Measurements from ENCODE around the gene NDUFS8.
A peak's percentile ranks its signal among the peaks of the same experiment; 100 is the strongest.

NDUFS8 gene

GRCh38 chr11:68038226-68038717 is 7.8 kb downstream of the NDUFS8 start:
- no peak for DNase-seq

DNA sequence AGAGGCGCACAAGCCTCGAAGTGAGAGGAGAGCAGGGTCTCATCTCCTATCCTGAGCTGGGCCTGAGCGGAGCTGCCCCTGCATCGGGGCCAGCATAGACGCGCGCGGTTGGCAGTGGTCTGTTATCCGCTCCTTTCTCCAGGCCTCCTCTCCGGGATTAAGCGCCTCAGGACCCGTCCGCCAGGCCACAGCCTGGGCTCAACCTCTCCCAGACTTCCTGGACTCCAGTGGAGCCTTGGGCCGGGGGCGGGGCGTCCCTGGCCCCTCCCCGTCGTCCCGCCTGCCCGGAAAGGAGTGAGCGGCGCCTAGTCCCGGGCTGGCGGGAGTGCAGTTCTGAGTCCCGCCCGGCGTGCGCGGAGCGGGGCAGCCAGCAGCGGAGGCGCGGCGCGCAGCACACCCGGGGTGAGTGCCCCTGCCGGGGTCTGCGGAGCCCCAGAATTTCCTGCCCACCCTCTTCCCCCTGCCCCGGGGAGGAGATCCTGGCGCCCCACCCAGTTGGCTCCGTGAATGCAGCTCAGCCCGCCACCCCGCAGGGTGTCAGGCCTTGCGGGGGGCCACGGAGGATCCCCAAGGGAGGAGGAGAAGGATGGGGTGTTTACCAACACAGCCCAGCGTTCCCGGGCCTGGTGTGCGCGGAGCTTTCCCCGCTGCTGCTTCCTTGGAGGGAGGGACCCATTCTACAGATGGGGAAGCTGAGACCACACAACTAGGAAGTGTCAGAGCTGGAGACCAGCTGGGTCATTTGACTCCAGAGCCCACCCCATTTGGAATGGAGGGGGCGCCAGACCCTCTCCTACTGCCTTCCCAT is 8.4 kb downstream of the NDUFS8 start, which contains the start of gene TCIRG1:
Gene TCIRG1 (plus strand): TSS at position 308 of the 808 bp plus-strand sequence. CDS start 2,247 bp downstream, outside the sequence.
- DNase-seq = peak; percentile 35

GRCh38 chr11:68039526-68040086 is 9.1 kb downstream of the NDUFS8 start:
- no peak for DNase-seq

DNA sequence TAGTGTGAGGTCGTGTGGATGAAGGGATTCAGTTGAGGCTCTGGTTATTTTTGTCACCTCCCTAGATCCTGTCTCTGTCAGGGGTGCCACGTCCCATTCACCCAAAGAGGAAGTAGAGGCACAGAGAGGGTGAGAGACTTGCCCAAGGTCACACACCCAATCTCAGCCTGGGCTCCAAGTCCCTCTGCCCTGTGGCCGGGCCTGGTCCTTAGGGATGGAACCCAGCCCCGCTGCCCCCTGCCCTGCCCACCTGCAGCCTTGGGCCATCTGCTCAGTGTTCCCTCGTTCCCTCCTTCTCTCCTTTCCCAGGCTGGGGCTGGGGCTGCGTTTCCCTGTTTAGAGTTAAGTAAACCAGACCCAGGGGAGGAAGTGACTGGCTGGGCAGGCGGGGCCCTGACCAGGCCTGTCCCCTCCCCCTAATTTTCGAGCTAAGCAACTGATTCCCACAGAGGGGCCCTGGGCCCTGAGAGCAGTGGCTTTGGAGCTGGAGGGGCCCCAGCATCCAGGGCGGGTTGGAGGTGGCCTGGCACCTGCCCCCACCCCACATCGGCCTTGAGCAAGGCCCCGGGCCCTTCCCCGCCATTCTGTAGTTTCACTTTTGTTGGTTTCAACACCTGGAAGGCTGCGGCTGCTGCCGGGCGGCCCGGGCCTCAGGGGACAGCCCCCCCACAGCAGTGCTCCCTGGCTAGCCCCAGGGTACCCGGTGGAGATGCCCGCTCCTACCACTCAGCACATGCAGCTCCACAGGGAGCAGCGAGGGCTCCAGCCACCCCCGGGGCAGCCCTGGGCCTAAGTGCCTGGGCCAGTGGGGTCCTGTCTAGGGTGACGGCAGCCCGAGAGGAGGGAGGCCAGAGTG is 9.8 kb downstream of the NDUFS8 start:
- DNase-seq = no peak

GRCh38 chr11:68040957-68041591 is 10.6 kb downstream of the NDUFS8 start:
- no peak for DNase-seq

- DNase-seq = no peak
Observed at GRCh38 chr11:68041617-68042218, 11.2 kb downstream of the NDUFS8 start.

GRCh38 chr11:68042219-68043028 is 11.9 kb downstream of the NDUFS8 start:
- DNase-seq = no peak

GRCh38 chr11:68043029-68043348 is 12.5 kb downstream of the NDUFS8 start:
- DNase-seq = no peak

- DNase-seq = no peak
Observed at GRCh38 chr11:68043349-68044144, 13.1 kb downstream of the NDUFS8 start.

DNA sequence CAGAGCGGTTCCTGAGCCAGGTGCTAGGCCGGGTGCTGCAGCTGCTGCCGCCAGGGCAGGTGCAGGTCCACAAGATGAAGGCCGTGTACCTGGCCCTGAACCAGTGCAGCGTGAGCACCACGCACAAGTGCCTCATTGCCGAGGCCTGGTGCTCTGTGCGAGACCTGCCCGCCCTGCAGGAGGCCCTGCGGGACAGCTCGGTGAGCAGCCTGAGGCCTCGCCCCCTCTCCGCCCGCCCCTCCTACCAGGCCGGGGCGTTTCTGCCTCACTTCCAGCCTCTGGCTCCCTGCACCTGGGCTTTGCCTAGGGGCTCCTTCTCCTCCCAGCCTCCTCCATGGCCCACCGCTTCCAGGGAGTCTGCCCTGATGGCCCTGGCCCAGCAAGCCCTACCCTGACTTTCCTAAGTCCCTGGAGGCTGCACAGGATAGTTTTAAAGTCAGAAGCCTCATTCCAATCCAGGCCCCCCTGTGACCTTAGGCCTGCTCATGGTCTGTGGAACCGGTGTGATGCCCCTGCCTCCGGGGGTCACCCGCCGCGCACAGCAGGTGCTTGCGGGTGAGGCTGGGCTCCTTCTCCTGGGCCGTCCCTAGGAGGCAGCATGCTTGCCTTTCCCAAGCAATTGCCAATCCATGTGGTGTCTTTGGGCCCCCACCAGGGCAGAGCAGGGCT is 13.8 kb downstream of the NDUFS8 start:
- no peak for DNase-seq

- no peak for DNase-seq
Observed at GRCh38 chr11:68044898-68045351, 14.4 kb downstream of the NDUFS8 start.

DNA sequence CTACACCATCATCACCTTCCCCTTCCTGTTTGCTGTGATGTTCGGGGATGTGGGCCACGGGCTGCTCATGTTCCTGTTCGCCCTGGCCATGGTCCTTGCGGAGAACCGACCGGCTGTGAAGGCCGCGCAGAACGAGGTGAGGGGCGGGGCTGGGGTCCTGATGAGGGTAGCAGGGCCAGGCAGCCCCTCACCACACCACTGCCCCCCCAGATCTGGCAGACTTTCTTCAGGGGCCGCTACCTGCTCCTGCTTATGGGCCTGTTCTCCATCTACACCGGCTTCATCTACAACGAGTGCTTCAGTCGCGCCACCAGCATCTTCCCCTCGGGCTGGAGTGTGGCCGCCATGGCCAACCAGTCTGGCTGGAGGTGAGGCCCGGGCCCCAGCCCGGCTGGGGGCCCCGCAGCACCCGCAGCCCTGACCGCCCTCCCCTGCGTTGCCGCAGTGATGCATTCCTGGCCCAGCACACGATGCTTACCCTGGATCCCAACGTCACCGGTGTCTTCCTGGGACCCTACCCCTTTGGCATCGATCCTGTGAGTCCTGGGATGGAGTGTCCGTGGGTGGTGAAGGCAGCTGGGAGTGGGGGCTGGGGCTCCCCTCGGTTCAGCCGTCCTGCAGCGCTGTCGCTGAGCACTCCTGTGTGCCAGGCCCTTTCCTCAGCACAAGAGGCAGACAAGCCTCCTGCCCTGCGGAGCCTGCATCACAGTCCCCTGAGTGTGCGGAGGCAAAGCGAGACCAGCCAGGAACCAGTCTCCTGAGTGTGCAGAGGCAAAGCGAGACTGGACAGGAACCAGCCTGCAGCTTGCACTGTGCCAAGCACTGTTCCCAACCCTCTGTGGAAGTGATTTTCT is 17.2 kb downstream of the NDUFS8 start:
- DNase-seq = no peak

DNA sequence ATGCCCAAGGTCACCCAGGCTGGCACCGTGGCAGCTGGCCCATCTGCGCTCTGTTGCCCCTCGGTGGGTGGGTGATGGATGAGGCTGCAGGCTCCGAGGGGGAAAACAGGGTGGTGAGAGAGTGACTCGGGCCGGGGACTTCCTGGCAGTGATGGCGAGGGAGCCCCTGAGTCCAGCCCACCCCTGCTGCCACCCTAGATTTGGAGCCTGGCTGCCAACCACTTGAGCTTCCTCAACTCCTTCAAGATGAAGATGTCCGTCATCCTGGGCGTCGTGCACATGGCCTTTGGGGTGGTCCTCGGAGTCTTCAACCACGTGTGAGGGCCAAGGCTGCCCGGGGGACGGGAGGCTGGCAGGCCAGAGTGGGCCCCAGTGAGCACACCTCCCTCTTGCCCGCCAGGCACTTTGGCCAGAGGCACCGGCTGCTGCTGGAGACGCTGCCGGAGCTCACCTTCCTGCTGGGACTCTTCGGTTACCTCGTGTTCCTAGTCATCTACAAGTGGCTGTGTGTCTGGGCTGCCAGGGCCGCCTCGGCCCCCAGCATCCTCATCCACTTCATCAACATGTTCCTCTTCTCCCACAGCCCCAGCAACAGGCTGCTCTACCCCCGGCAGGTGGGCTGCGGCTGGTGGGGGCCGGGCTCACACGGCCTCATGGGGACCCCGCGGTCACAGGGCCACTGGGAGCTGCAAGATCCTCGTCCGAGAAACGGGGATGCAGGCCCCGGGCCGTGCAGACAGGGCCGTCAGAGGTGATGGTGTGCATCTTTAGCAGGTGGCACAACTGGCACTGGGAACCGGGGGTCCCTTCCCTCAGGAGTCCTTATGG is 18.4 kb downstream of the NDUFS8 start:
- DNase-seq = no peak

DNA sequence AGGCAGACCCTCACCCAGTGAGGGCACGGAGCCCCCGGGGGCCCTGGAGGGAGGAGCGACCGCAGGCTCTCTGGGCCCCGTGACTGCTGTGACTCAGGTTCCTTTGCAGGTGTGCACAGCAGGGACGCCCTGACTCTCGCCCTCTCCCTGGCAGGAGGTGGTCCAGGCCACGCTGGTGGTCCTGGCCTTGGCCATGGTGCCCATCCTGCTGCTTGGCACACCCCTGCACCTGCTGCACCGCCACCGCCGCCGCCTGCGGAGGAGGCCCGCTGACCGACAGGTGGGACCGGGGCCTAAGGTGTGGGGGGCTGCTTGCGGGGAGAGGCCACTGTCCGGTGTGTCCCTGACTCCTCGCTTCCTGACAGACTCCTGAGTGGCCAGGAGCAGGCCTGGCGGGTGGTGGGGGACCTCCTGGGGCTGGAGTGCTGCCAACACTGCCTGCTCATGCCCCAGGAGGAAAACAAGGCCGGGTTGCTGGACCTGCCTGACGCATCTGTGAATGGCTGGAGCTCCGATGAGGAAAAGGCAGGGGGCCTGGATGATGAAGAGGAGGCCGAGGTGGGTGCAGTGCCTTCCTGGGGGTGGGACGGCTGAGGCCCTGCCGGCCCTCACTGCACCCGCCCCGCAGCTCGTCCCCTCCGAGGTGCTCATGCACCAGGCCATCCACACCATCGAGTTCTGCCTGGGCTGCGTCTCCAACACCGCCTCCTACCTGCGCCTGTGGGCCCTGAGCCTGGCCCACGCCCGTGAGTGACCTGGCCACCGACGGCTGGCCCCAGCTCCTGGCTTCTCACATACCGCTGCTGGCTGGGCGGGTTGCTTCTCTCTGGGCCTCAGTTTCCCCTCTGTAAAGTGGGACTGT is 19.3 kb downstream of the NDUFS8 start:
- DNase-seq = no peak

DNA sequence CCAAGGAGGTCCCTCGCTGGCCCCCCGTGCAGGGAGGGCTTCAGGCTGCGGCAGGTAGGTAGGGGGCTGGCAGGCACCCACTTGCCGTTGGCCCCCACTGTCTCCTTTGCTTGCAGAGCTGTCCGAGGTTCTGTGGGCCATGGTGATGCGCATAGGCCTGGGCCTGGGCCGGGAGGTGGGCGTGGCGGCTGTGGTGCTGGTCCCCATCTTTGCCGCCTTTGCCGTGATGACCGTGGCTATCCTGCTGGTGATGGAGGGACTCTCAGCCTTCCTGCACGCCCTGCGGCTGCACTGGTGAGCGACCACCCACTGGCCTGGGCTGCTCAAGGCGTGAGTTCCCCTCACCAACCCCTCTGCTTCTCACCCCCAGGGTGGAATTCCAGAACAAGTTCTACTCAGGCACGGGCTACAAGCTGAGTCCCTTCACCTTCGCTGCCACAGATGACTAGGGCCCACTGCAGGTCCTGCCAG is 19.9 kb downstream of the NDUFS8 start:
- no peak for DNase-seq

DNA sequence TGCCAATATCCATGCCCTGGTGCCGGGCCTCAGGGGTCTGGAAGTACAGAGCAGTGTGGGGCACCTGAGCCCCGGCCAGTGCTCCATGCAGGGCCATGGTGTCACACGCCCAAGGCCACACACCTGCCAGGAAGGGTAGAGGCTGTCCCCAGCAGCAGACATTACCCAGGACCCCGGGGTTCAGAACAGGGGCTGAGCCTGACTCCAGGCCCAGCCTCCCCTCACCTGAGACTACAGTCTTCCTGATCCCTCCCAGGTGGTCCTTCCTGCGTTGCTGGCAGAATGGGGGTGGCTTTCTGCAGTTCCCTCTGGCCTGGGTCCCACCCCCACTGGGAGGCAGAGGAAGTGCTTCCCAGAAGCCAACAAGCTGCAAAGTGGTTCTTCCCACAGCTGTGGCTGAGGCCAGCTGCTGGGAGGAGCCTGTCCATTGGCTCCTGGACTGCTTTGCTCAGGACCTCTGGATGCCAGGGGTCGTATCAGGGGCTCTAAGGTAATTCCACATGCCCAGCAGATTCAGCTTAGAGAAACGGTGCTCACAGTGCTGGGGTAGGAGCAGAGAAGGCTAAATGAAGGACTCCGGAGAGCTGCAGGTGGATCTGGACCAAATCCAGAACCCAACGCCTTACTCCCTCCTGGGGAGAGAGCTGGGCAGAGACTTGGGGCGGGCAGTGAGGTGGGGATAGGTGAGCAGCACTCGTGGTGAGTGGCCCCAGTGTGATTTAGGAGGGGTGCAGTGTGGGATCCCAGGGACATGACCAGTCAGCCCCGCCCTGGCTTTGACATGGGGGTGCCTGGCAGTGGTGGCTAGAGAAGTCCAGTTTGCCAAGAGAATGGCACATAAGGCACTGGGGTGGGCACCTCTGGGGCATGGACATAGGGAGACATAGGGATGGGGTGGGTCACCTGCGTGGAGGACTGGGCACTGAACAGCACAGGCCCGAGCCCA is 21.0 kb downstream of the NDUFS8 start:
- no peak for DNase-seq
